ENCODE data around the gene NLRP9. TPM values are rescaled to one million over a fixed set of nuclear protein-coding genes. Genes with fewer than 3 reads are reported as not detected.

Gene NLRP9
- total RNA-seq, 1 donor from 2014 or later, result not detected

- no peak for DNase-seq (ENCODE audit: low spot score)
Observed at GRCh38 chr19:55688422-55689218, 49.6 kb downstream of the NLRP9 start.

GRCh38 chr19:55687281-55688201 is 50.7 kb downstream of the NLRP9 start:
- DNase-seq (ENCODE audit: low spot score), result no peak

- no peak for DNase-seq (ENCODE audit: low spot score)
Observed at GRCh38 chr19:55686311-55687050, 51.7 kb downstream of the NLRP9 start.

GRCh38 chr19:55685776-55686175 is 52.4 kb downstream of the NLRP9 start:
- no peak for DNase-seq (ENCODE audit: low spot score)

GRCh38 chr19:55684946-55685681 is 53.1 kb downstream of the NLRP9 start:
- DNase-seq (ENCODE audit: low spot score), result no peak

GRCh38 chr19:55683449-55684261 is 54.5 kb downstream of the NLRP9 start:
- DNase-seq (ENCODE audit: low spot score), result no peak

GRCh38 chr19:55681131-55682092 is 56.8 kb downstream of the NLRP9 start:
- no peak for DNase-seq (ENCODE audit: low spot score)

- DNase-seq (ENCODE audit: low spot score), result no peak
Observed at GRCh38 chr19:55680339-55681130, 57.7 kb downstream of the NLRP9 start.

- DNase-seq (ENCODE audit: low spot score), result no peak
Observed at GRCh38 chr19:55679343-55680257, 58.6 kb downstream of the NLRP9 start.

- no peak for DNase-seq (ENCODE audit: low spot score)
Observed at GRCh38 chr19:55678121-55678671, 60.0 kb downstream of the NLRP9 start.

GRCh38 chr19:55677572-55678028 is 60.6 kb downstream of the NLRP9 start:
- DNase-seq (ENCODE audit: low spot score), result no peak

- no peak for DNase-seq (ENCODE audit: low spot score)
Observed at GRCh38 chr19:55676889-55677505, 61.2 kb downstream of the NLRP9 start.

- DNase-seq (ENCODE audit: low spot score), result no peak
Observed at GRCh38 chr19:55676383-55676782, 61.8 kb downstream of the NLRP9 start.

- DNase-seq (ENCODE audit: low spot score), result no peak
Observed at GRCh38 chr19:55675661-55676354, 62.4 kb downstream of the NLRP9 start.

GRCh38 chr19:55674841-55675660 is 63.2 kb downstream of the NLRP9 start, which contains the start of gene EPN1:
EPN1 (plus strand) TSS chr19:55675226; CDS start chr19:55678628, 3,402 bp downstream.
- DNase-seq (ENCODE audit: low spot score), result peak; percentile 97

Data from ureter (tissue), 1 donor.